ENCODE data around the gene PTCD3.

The PTCD3 gene

DNA sequence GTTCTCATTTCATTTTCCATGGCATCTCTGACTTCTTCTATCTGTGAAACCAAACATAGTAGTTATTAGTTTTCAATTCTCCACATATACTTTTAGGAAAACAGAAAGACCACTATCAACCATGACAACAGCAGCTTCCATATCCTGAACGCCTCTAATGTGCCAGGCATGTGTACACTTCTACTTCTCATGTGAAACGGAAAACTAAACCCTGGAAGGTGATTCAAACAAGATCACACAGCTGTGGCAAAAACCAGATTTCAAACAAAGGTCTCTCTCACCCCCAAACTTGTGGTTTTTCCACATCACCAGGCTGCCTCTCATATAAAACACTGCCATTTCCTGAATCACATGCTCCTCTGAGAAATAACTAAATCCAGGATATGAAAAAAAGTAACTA, 41.8 kb downstream of the PTCD3 start:
- DNase-seq = no peak

DNA sequence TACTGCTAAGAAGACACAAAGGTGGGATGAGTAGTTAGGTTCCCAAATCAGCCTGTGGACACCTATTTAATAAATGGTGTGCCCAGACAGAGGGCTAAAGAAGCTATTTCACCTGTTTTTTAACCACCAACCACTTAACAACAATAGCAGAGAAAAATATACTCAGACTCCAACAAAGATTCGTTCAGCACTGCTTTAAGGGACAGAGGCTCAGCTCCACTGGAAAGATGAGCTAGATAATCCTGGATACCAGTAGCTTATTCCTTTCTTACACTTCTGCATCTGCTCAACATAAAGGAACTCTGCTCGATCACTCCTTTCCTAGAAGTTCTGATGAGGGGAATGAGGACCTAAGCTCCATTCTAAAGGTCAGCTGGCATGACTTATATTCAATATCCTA, 44.5 kb downstream of the PTCD3 start:
- no peak for DNase-seq

DNA sequence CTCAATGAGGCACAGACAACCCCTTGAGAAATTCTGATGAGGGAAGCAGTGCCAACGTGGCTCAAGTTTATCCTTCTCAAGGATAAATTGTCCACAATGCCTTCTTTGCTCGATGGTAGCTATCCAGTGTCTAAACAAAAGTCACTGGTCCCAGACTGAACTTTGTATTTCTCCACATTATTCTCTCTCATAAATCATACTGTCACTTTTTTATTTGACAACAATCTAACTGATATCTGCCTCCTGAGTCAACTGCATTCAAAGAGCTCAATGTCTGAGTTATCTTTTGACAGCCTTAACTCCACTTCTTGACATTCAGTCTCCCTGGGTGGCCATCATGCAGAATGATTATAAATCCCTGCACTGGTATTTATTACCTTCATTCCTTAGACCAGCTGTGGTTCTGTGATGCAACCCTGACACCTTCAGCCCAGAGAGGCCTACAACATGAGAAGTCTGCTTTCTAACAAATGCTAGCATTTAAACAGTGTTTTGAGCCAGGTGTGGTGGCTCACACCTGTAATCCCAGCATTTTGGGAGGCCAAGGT, 51.0 kb downstream of the PTCD3 start:
- no peak for DNase-seq

GRCh38 chr2:86158286-86158685, 52.3 kb downstream of the PTCD3 start:
- no peak for DNase-seq

GRCh38 chr2:86160156-86160952, 54.3 kb downstream of the PTCD3 start:
- DNase-seq = no peak

DNA sequence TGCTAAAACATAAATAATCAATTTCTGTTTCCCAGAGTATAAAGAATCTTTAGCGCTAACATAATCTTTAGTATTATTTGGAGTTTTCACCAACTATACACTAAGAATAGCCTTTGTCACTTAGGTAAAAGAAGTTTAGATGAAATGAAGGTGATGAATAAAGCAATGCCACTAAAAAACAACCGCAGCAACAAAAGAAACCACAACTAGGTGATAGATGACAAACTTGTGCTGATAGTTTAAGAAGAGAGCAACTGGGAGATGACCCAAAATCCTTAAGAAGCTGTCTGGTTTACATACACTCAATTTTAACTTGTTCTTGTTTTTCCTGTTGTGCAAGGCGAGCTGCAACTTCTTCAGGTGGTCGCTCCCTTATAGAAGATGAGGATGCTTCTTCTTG, 64.4 kb downstream of the PTCD3 start:
- DNase-seq = no peak

DNA sequence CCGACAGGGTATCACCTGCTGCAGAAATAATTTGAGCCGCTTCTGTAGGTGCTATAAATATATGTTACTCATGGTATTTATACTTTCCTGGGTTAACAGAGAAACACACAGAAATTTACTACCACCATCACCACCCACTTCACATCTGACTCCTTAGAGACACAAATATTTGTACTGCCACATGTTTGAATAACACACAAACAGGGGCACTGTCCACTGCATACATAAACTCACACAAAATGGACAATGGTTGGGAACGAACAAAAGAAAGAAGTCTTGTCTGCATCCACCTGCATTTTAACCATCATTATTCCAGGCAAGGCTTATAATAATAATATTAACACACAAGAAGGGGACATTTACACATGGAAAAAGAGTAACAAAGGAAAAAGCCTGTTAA, 65.3 kb downstream of the PTCD3 start:
- no peak for DNase-seq

DNA sequence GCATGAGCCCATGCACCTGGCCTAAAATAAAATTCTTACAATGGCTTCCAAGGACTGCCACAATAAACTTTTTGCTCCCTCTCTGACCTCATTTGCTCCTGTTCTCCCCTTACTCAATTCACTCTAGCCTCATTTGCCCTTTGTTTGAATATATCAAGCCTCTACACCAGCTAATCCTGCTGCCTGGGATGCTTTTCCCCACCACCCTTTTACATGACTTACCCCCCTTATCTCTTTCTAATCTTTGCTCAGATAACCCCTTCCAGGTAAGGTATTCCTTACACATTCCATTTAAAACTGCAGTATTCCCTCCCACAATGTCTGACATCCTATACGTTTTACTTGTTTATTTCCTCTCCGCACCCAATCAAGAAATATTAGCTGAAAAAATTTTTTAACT, 66.6 kb downstream of the PTCD3 start:
- no peak for DNase-seq

DNA sequence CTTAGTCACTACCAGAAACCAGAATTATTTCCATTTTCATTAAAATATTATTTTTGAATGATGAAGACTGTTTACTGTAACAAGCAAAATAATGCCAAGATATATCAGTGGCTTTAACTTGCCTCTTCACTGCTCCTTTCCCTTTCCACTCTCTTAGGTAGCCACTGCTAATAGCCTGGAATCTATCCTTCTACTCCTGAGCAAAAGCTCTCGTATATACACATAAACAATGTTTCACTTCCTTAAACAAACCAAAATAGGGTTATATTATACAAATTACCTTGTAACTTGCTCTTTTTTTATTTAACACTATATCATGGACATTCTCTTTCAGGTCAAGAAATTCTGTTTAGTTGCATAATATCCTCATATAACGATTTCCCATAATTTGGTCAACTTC, 68.4 kb downstream of the PTCD3 start:
- no peak for DNase-seq

DNA sequence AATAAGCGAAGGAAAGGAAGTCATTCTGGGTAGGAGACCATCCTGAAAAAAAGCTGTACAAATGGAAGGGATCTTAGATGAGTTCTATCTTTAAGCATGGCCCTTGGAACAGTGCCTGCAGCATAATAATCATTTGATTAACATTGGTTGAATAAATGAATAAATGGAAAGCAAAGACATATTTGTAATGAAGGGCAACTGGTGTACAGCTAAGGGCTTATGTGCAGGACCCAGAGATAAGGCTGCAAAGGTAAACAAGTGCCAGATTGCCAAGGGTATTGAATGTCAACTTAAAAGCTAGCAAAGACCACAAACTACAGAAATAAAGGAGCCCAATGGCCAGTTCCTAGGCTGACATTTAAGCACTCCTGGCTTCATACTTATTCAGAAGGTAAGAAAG, 69.8 kb downstream of the PTCD3 start:
- no peak for DNase-seq

GRCh38 chr2:86176597-86176996, 70.6 kb downstream of the PTCD3 start:
- no peak for DNase-seq

- DNase-seq = no peak
Observed at GRCh38 chr2:86185517-86186212, 79.6 kb downstream of the PTCD3 start.

GRCh38 chr2:86186431-86186830, 80.4 kb downstream of the PTCD3 start:
- no peak for DNase-seq

- DNase-seq = no peak
Observed at GRCh38 chr2:86189782-86190416, 83.9 kb downstream of the PTCD3 start.
